Suprapubic skin (tissue), 4 donors: Measurements from ENCODE around the gene TAF11L12.

ENCODE experiments used
- CTCF ChIP-seq, 2 donors: fragments of 200-600 bp in 1 of 2; fragments of 450-650 bp in 1 of 2; sonication (generic) in 1 of 2; IDR thresholded peaks; one replicate each; pipeline ENCODE4 v1.5.1; 2016 to 2019; ENCODE audit warnings: antibody characterized with exemption in 2 of 2, mild to moderate bottlenecking in 1 of 2, moderate library complexity in 1 of 2
- POLR2A ChIP-seq, 2 donors: fragments of 450-650 bp; IDR thresholded peaks; one replicate each; pipeline ENCODE4 v1.6.1; 2017; ENCODE audit warnings: antibody characterized with exemption in 2 of 2, mild to moderate bottlenecking in 2 of 2, moderate library complexity in 2 of 2
- POLR2AphosphoS5 ChIP-seq, 3 donors: sonication (generic); formaldehyde crosslinking; IDR thresholded peaks; one replicate each; pipeline ENCODE4 v1.6.1; 2017; ENCODE audit warnings: antibody characterized with exemption in 3 of 3

DNA sequence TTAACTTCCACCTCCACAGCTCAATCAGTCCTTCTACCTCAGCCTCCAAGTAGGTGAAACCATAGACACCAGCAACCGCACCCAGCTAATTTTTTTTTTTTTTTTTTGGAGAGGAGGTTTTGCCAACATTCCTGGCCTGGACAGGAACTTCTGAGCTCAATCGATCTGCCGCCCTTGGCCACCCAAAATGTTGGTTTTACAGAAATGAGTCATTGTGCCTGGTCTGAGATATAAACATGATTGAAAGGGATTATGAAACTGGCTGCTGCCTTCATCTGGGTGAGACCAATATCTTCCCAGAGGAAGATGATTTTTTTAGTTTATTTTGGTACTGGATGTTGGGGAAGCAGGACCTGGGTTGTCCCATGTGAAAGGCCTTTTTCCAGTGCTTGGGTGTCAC lies 9.2 kb downstream of the TAF11L12 start:
- TF ChIP-seq CTCF (IDR thresholded peaks at IDR 0.05), result no peak
- no peak for TF ChIP-seq POLR2A (IDR thresholded peaks at IDR 0.05)
- no peak for TF ChIP-seq POLR2AphosphoS5 (IDR thresholded peaks at IDR 0.05)
